ENCODE results near the gene PRDM16. TPM values are rescaled to one million over a fixed set of nuclear protein-coding genes. Genes with fewer than 3 reads are reported as not detected.

PRDM16 gene
- total RNA-seq, 1 experiment from 2014 or later = 6.1 TPM

DNA sequence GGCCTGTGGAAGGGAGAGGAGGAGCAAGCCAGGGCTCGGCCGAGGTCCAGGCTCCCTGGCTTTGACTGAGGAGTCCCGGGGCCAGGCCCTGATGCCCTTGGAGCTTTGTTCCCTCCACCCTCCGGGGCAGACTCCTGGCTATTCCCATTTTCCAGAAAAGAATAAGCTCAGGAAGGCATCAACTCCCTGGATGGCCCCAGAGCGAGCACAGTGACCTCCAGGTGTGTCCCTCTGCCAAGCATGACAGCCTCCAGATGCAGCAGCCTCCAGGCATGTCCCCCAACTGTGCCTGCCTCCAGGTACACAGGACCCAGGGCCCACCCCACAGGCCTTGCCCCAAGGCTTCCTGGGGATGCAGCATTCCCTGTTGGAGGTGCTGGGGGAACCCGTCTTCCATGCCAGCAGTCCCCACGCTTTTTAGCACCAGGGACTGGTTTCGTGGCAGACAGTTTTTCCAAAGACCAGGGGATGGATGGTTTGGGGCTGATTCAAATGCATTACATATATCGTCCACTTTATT, 369.7 kb downstream of the PRDM16 start:
- intact Hi-C loops (cut with micrococcal nuclease) = no loop called here
- CTCF ChIA-PET = no interaction called here
- no peaks in the 10 kb centered on the region for H3K36me3 ChIP-seq (ENCODE audit: control insufficient read depth in 1 of 2, insufficient read depth in 2 of 2, low read length in 2 of 2)
- TF ChIP-seq CEBPB (IDR thresholded peaks at IDR 0.05; ENCODE audit: low read depth) (no peak), ELF1 (IDR thresholded peaks at IDR 0.05; ENCODE audit: borderline replicate concordance, low read depth) (no peak), FOSL1 (IDR thresholded peaks at IDR 0.05; ENCODE audit: low read depth) (no peak), POLR2AphosphoS5 (IDR thresholded peaks at IDR 0.05; ENCODE audit: low read depth, low read length) (no peak), CBX3 (IDR thresholded peaks at IDR 0.05; ENCODE audit: low read depth) (no peak), CTCF (IDR thresholded peaks at IDR 0.05 in 2 of 3, conservative IDR thresholded peaks at IDR 0.05 in 1 of 3; ENCODE audit: borderline replicate concordance in 1 of 3, insufficient read depth in 1 of 3, low read depth in 2 of 3, low read length in 2 of 3) (no peak), SRF (IDR thresholded peaks at IDR 0.05; ENCODE audit: low read depth) (no peak), TCF7L2 (IDR thresholded peaks at IDR 0.05; ENCODE audit: borderline replicate concordance, extremely low read depth, insufficient read depth, insufficient read length) (no peak), RAD21 (IDR thresholded peaks at IDR 0.05; ENCODE audit: low read depth) (no peak), ZFX (IDR thresholded peaks at IDR 0.05) (no peak)
- H3K4me3 ChIP-seq (replicated peaks in 1 of 2; ENCODE audit: low read depth in 1 of 2, low read length in 2 of 2) = no peak overlapping the region
- H4K20me1 ChIP-seq (ENCODE audit: insufficient read depth) = no peaks in the 10 kb centered on the region
- no peak overlapping the region for H3K27ac ChIP-seq (ENCODE audit: low read depth, low read length)
- H3K79me2 ChIP-seq (ENCODE audit: insufficient read depth, low read length) = no peaks in the 10 kb centered on the region
- H3K9me2 ChIP-seq (ENCODE audit: insufficient read depth) = no peaks in the 10 kb centered on the region
- POLR2A ChIA-PET = no interaction called here
- no peak overlapping the region for H2AFZ ChIP-seq (ENCODE audit: low read depth, low read length, poor library complexity, severe bottlenecking)
- BruUV-seq (replicated peaks) = no TSS peak
- H3K9me3 ChIP-seq (ENCODE audit: control insufficient read depth in 1 of 2, insufficient read depth in 1 of 2, low read depth in 1 of 2, low read length in 2 of 2) = no peaks in the 10 kb centered on the region
- DNase-seq (ENCODE audit: low read depth, low spot score) (no peak), ATAC-seq (no peak)
- H3K9ac ChIP-seq (ENCODE audit: low read length) = no peak overlapping the region
- RAD21 ChIA-PET (ENCODE audit: low non-redundant PET in 1 of 2, low total read pairs in 2 of 2, uncharacterized antibody in 2 of 2, unreplicated experiment in 2 of 2) = no interaction called here
- H3K4me2 ChIP-seq (ENCODE audit: low read length) = no peak overlapping the region
- no peaks in the 10 kb centered on the region for H3K4me1 ChIP-seq (ENCODE audit: control insufficient read depth in 1 of 2, insufficient read depth in 2 of 2, low read length in 2 of 2)
- H3K27me3 ChIP-seq (ENCODE audit: insufficient read depth, low read length) = peaks cover 5% of the 10 kb centered on the region; the same call in 1 of the 2 replicates
